LHCN-M2 (cell line): ENCODE results near the gene P3H3. TPM values are rescaled to one million over a fixed set of nuclear protein-coding genes. Genes with fewer than 3 reads are reported as not detected.
"Not testable (repeated sequence)": the region's sequence is repeated elsewhere in the genome, so short reads cannot be mapped to it uniquely, and the experiment has no call there.

Source experiments
- DNase-seq: peaks from one replicate; pipeline ENCODE4 v3.0.0-alpha.2; 2012; ENCODE audit warnings: low read depth
- total RNA-seq: library from RNA; depleted of rRNA; stranded (reverse); fragments of >200 nt; gene quantifications from 2 replicates; pipeline ENCODE4 v1.2.3, GENCODE V29; 2014; rRNA removed

P3H3 gene
- total RNA-seq, 1 experiment from 2014 or later, result 47.6 TPM

GRCh38 chr12:6888360-6888759 is 60.2 kb downstream of the P3H3 start:
- DNase-seq, result no peak

- DNase-seq, result not testable (repeated sequence)
Measured at GRCh38 chr12:6888794-6889193, 60.6 kb downstream of the P3H3 start.

Other genes starting within 250 kb of the P3H3 start
- 200 and 240 TPM in 2 replicates for gene CHD4, start 221.0 kb upstream of the P3H3 start, total RNA-seq
- gene LPAR5, start 192.4 kb upstream of the P3H3 start, total RNA-seq, result not detected in 2 replicates
- 0.32 TPM in 1 of 2 replicates, not detected in the other for gene ACRBP, start 181.0 kb upstream of the P3H3 start, total RNA-seq
- gene ING4, start 165.3 kb upstream of the P3H3 start, total RNA-seq, result 26.3 and 40.8 TPM in 2 replicates
- gene ZNF384, start 139.0 kb upstream of the P3H3 start, total RNA-seq, result 28.4 and 30.8 TPM in 2 replicates
- 0.34 TPM in 1 of 2 replicates, not detected in the other for gene PIANP, start 127.6 kb upstream of the P3H3 start, total RNA-seq
- gene COPS7A, start 104.4 kb upstream of the P3H3 start, total RNA-seq, result 111 and 130 TPM in 2 replicates
- gene MLF2, start 75.3 kb upstream of the P3H3 start, total RNA-seq, result 304 and 308 TPM in 2 replicates
- 244 and 318 TPM in 2 replicates for gene PTMS, start 62.0 kb upstream of the P3H3 start, total RNA-seq
- 0.23 and 0.45 TPM in 2 replicates for gene LAG3, start 55.9 kb upstream of the P3H3 start, total RNA-seq
- 0.92 TPM in 1 of 2 replicates, not detected in the other for gene CD4, start 38.9 kb upstream of the P3H3 start, total RNA-seq
- gene GPR162, start 6.6 kb upstream of the P3H3 start, total RNA-seq, result 2.0 TPM in 2 replicates
- 2.6 and 2.8 TPM in 2 replicates for gene GNB3, start 12.5 kb downstream of the P3H3 start, total RNA-seq
- gene CDCA3, start 22.9 kb downstream of the P3H3 start, total RNA-seq, result 101 and 120 TPM in 2 replicates
- gene USP5, start 23.7 kb downstream of the P3H3 start, total RNA-seq, result 119 and 127 TPM in 2 replicates
- 2,020 and 2,623 TPM in 2 replicates for gene TPI1, start 39.1 kb downstream of the P3H3 start, total RNA-seq
- 9.6 and 13.0 TPM in 2 replicates for gene SPSB2, start 44.9 kb downstream of the P3H3 start, total RNA-seq
- gene LRRC23, start 76.4 kb downstream of the P3H3 start, total RNA-seq, result 4.0 and 5.3 TPM in 2 replicates
- gene ENO2, start 86.2 kb downstream of the P3H3 start, total RNA-seq, result 22.7 and 26.3 TPM in 2 replicates
- gene ATN1, start 99.6 kb downstream of the P3H3 start, total RNA-seq, result 15.4 and 20.0 TPM in 2 replicates
- gene RNU7-1, start 115.4 kb downstream of the P3H3 start, total RNA-seq, result not detected in 2 replicates
- gene C12orf57, start 115.6 kb downstream of the P3H3 start, total RNA-seq, result 185 and 223 TPM in 2 replicates
- gene PTPN6, start 122.9 kb downstream of the P3H3 start, total RNA-seq, result not detected in 2 replicates
- gene PHB2, start 142.3 kb downstream of the P3H3 start, total RNA-seq, result 302 and 330 TPM in 2 replicates
- gene EMG1, start 142.5 kb downstream of the P3H3 start, total RNA-seq, result 39.1 and 61.7 TPM in 2 replicates
- 14.6 and 20.4 TPM in 2 replicates for gene LPCAT3, start 190.1 kb downstream of the P3H3 start, total RNA-seq
- 14.8 and 26.9 TPM in 2 replicates for gene C1S, start 232.3 kb downstream of the P3H3 start, total RNA-seq